Duodenal mucosa (tissue), 2 donors: ENCODE measurements around the gene VAV2.

ENCODE experiments used
- H3K27ac ChIP-seq: one replicate; pipeline ENCODE4 v1.7.0; 2013; ENCODE audit warnings: low read depth, low read length
- H3K27me3 ChIP-seq, 2 donors: one replicate each; pipeline ENCODE4 v1.7.0; 2013; ENCODE audit warnings: low read length in 2 of 2, control low read depth in 1 of 2; ENCODE audit not compliant: insufficient read depth in 2 of 2, control insufficient read depth in 1 of 2
- H3K36me3 ChIP-seq, 2 donors: one replicate each; pipeline ENCODE4 v1.7.0; 2013; ENCODE audit warnings: low read length in 2 of 2, control low read depth in 1 of 2; ENCODE audit not compliant: insufficient read depth in 2 of 2, control insufficient read depth in 1 of 2
- H3K4me1 ChIP-seq, 2 donors: one replicate each; pipeline ENCODE4 v1.7.0; 2013; ENCODE audit warnings: low read length in 2 of 2, control low read depth in 1 of 2; ENCODE audit not compliant: insufficient read depth in 2 of 2, control insufficient read depth in 1 of 2
- H3K4me3 ChIP-seq, 2 donors: one replicate each; pipeline ENCODE4 v1.7.0; 2013; ENCODE audit warnings: low read length in 2 of 2, low read depth in 1 of 2
- H3K9ac ChIP-seq, 2 donors: one replicate each; pipeline ENCODE4 v1.7.0; 2013; ENCODE audit warnings: low read length in 2 of 2, low read depth in 1 of 2
- H3K9me3 ChIP-seq, 2 donors: one replicate each; pipeline ENCODE4 v1.7.0; 2013; ENCODE audit warnings: low read length in 2 of 2, control low read depth in 1 of 2; ENCODE audit not compliant: control insufficient read depth in 1 of 2

Gene VAV2

GRCh38 chr9:133889584-133890301 lies 102.4 kb downstream of the VAV2 start:
- no peaks in the 10 kb centered on the region for H3K9me3 ChIP-seq
- H3K4me1 ChIP-seq: peaks cover 15 to 20% of the 10 kb centered on the region in 2 donors
- no peak overlapping the region for H3K9ac ChIP-seq
- peaks cover 0 to 4% of the 10 kb centered on the region in 2 donors for H3K36me3 ChIP-seq
- H3K27me3 ChIP-seq: no peaks in the 10 kb centered on the region
- H3K27ac ChIP-seq: no peak overlapping the region
- no peak overlapping the region for H3K4me3 ChIP-seq

- H3K36me3 ChIP-seq: peaks cover 0 to 4% of the 10 kb centered on the region in 2 donors
- H3K9ac ChIP-seq: no peak overlapping the region
- no peak overlapping the region for H3K27ac ChIP-seq
- no peaks in the 10 kb centered on the region for H3K27me3 ChIP-seq
- H3K4me3 ChIP-seq: no peak overlapping the region
- no peaks in the 10 kb centered on the region for H3K9me3 ChIP-seq
- peaks cover 15 to 20% of the 10 kb centered on the region in 2 donors for H3K4me1 ChIP-seq
Observed at GRCh38 chr9:133888809-133889491, 103.2 kb downstream of the VAV2 start.

- H3K4me1 ChIP-seq: peaks cover 11 to 15% of the 10 kb centered on the region in 2 donors
- H3K9ac ChIP-seq: no peak overlapping the region
- H3K27ac ChIP-seq: no peak overlapping the region
Observed at GRCh38 chr9:133888048-133888808, 103.9 kb downstream of the VAV2 start.

GRCh38 chr9:133887540-133888047 lies 104.5 kb downstream of the VAV2 start:
- peaks cover 0 to 4% of the 10 kb centered on the region in 2 donors for H3K36me3 ChIP-seq

More at GRCh38 chr9:133888048-133888808, 103.9 kb downstream of the VAV2 start:
- H3K4me3 ChIP-seq: no peak overlapping the region
- H3K36me3 ChIP-seq: peaks cover 0 to 4% of the 10 kb centered on the region in 2 donors
- no peaks in the 10 kb centered on the region for H3K27me3 ChIP-seq
- H3K9me3 ChIP-seq: no peaks in the 10 kb centered on the region

GRCh38 chr9:133886563-133887501 lies 105.3 kb downstream of the VAV2 start:
- Histone ChIP-seq H3K4me1 (peaks cover 0 to 4% of the 10 kb centered on the region in 2 donors), H3K9ac (no peak overlapping the region), H3K9me3 (no peaks in the 10 kb centered on the region), H3K4me3 (no peak overlapping the region), H3K27me3 (no peaks in the 10 kb centered on the region), H3K27ac (no peak overlapping the region), H3K36me3 (peaks cover 0 to 4% of the 10 kb centered on the region in 2 donors)

More at GRCh38 chr9:133887540-133888047, 104.5 kb downstream of the VAV2 start:
- Histone ChIP-seq H3K9me3 (no peaks in the 10 kb centered on the region), H3K4me1 (peaks cover 4 to 9% of the 10 kb centered on the region in 2 donors), H3K27me3 (no peaks in the 10 kb centered on the region), H3K27ac (no peak overlapping the region), H3K4me3 (no peak overlapping the region), H3K9ac (no peak overlapping the region)

DNA sequence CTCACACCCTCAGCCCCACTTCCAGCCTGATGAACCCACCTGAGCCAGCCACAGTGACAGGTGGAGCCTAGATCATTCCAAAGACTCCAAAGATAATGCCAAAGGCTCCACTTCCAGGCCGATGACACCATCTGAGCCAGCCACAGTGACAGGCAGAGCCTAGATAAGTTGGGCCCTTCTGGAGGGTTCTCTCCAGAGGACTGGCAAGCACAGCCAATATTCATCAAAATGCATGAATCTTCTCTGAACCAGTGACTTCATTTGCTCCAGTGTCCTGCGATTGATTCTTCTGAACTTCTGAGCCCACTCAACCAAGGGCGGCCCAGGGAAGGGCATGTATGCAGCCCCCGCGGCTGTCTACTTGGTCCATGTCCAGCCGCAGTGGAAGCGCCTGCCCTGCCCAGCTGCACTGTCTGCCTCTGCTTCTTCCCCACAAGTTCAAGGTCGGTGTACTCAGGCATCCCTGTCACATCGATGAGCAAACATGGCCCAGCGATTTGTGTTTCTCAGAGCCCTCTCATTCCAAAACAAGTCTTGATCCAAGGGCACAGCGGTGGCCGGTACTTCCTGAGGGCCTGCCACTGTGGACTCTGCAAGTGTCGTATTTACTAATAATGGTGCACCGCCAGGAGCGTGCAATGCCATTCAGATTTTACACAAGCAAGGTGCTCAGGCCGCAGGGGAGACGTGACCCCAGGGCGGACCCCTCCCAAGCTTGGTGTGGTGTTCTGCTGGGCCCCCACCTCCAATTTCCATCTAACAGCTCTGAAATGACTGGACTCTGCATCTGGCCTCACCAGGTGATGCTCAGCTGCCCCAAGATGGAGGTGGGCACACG lies 107.0 kb downstream of the VAV2 start:
- H3K27ac ChIP-seq: no peak overlapping the region
- H3K9me3 ChIP-seq: no peaks in the 10 kb centered on the region
- no peak overlapping the region for H3K4me3 ChIP-seq
- peaks cover 0 to 4% of the 10 kb centered on the region in 2 donors for H3K4me1 ChIP-seq
- H3K27me3 ChIP-seq: no peaks in the 10 kb centered on the region
- no peaks in the 10 kb centered on the region for H3K36me3 ChIP-seq
- no peak overlapping the region for H3K9ac ChIP-seq

- Histone ChIP-seq H3K4me1 (no peaks in the 10 kb centered on the region), H3K27me3 (no peaks in the 10 kb centered on the region), H3K9ac (no peak overlapping the region), H3K27ac (no peak overlapping the region), H3K9me3 (no peaks in the 10 kb centered on the region), H3K4me3 (no peak overlapping the region), H3K36me3 (no peaks in the 10 kb centered on the region)
Observed at GRCh38 chr9:133882849-133883755, 109.0 kb downstream of the VAV2 start.

GRCh38 chr9:133881671-133882381 lies 110.3 kb downstream of the VAV2 start:
- Histone ChIP-seq H3K4me1 (no peaks in the 10 kb centered on the region), H3K27ac (no peak overlapping the region), H3K36me3 (no peaks in the 10 kb centered on the region), H3K9ac (no peak overlapping the region), H3K4me3 (no peak overlapping the region), H3K9me3 (no peaks in the 10 kb centered on the region), H3K27me3 (no peaks in the 10 kb centered on the region)
